ENCODE results near the gene PLEKHG2.

PLEKHG2 gene

DNA sequence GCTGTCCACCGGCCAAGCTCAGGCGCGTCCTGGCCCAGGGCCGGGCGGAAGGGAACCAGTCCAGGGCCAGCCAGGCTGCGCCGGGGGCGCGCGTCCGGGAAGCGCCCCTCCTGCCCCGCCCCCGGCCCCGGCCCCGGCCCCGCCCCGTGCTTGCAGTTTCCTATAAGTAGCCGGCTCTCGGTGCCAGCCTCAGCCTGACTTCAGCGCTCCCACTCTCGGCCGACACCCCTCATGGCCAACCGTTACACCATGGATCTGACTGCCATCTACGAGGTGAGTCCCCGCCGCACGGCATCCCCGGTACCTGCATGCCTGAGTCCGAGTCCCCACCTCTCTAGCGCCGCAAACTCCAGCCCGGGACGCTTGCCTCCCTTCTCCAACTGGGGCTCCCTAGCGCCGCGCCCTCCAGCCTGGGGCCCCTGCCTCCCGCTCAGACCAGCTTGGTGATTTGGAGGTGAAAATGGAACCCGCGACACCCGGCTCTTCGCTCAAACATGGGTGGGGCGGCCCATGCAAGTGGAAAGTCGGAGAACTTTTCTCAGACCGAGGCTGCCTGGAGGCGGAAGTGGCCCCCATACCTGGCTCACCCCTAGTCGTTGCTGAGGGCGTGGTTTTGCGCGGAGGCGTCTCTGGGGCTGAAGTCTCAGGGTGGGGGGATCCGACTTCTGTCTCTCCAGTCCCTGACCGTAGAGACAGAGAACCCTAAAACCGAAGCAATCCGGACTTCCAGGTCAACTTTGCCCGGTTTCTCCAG, 5.6 kb upstream of the PLEKHG2 start, which contains the start of gene ZFP36:
TSS of gene ZFP36 (plus strand) at position 192 of the 754 bp plus-strand sequence. CDS start at position 250, 58 bp downstream.
- peak; percentile 88 for DNase-seq

DNA sequence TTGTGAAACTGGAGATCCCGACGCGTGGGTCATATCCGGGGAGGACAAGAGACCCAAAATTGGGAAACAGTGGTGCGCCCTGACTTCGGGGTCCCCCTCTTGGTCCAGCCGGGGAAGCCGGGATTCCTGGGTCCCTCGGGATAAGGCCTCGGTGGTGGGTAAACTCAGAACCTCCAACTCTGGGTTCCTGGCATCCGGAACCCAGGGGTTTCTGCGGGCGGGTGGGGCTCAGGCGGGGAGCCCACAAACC, 5.1 kb upstream of the PLEKHG2 start:
- no peak for DNase-seq

DNA sequence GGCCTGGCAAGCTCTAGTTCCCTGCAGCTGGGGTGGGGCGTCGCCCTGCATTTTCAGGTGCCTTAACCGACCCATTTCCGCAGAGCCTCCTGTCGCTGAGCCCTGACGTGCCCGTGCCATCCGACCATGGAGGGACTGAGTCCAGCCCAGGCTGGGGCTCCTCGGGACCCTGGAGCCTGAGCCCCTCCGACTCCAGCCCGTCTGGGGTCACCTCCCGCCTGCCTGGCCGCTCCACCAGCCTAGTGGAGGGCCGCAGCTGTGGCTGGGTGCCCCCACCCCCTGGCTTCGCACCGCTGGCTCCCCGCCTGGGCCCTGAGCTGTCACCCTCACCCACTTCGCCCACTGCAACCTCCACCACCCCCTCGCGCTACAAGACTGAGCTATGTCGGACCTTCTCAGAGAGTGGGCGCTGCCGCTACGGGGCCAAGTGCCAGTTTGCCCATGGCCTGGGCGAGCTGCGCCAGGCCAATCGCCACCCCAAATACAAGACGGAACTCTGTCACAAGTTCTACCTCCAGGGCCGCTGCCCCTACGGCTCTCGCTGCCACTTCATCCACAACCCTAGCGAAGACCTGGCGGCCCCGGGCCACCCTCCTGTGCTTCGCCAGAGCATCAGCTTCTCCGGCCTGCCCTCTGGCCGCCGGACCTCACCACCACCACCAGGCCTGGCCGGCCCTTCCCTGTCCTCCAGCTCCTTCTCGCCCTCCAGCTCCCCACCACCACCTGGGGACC, 4.6 kb upstream of the PLEKHG2 start:
- DNase-seq = peak; percentile 53

GRCh38 chr19:39408392-39409207, 3.9 kb upstream of the PLEKHG2 start:
- peak; percentile 52 for DNase-seq

DNA sequence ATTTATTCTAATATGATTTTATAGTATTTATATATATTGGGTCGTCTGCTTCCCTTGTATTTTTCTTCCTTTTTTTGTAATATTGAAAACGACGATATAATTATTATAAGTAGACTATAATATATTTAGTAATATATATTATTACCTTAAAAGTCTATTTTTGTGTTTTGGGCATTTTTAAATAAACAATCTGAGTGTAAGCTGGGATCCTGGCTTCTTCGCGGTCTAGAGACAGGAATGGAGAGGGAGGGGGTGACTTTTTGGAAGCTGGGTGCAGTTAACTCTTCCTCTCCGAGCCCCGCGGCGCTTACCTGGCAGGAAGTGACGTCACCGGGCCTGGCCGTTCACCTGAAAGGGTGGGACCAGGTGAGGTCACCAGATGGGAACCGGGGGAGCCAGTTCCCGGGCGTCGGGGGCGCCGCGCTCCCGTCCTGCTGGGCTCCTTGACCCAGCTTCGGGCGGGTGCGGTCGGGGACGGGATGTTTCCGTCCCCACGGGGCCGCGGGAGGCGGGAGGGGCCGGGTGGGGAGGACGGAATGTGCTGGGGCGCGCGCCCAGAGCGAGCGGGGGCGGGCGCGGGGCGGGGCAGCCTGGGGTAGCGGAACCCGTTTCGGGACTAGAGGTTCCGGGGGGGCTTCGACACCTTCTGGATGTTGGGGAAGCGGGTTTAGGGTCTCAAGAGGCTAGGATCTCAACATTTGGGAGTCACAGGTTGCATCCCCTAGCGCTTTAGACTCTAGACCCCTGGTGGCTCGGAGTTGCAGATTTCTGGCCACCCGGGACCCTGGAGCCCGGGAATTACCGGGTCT, 3.1 kb upstream of the PLEKHG2 start:
- DNase-seq = peak; percentile 80

DNA sequence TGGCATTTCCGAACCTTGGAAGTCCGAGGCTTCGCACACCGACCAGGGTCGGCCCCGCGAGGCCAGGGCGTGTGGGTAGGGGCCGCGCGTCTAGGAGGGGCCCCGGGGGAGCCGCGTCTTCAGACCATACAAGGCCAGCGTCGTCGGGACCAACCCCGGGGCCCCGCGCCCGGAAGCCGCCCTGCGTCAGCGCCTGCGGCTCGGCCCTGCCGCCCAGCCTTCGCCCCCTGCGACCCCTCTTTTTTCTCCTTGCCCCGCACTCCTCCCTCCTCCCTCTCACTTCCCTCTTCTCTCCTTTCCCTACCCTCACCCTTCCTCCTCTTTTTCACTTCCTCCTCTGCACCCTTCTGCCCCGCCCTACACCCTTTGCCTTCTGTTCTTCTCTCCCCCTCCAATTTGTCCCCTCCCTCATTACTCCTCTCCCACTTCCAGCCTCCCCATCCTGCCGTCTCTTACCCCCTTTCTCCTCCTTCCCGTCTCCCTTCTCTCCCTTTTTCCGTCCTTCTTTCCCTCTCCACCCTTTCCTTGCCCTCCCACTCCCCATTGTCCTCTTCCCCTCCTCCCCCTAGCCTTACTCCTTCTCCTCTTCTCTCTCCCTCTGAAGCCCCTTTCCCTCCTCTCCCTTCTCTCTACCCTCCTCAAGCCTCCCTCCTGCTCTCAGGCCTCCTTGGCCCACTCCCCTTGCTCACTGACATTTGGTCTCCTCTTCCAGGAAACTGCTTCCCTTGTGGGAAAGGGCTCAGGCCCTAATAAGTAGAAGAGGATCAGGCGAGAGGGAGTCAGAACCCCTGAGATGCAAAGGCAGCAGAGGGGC, 2.2 kb upstream of the PLEKHG2 start:
- DNase-seq = peak; percentile 72

DNA sequence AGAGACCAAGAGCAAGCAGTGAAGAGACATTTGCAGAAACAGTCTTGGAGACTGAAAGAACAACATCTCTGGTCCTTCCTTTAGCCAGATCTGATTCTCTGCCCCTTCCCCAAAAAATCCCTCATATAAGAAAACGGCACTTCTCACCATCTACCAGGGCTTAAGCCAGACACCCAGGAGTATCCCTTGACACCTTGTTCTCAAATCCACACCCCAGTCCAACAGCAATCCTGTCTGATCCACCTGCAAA, 1.7 kb upstream of the PLEKHG2 start:
- DNase-seq = no peak

GRCh38 chr19:39411081-39411831, 1.2 kb upstream of the PLEKHG2 start:
- DNase-seq = peak; percentile 31

DNA sequence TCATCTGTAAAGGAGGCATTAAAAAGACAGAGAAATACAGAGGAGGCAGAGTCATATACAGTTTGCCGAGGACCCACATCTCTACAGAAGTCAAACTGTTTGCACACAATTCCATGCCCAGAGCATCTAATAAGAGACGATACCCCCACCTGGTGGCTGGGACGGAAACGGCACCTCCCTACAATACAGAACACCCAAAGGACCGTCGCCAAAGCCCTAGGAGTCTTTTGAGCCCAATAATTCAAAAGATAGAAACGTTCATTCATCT, 703 bp upstream of the PLEKHG2 start:
- peak; percentile 90 for DNase-seq

- DNase-seq = no peak
Measured at GRCh38 chr19:39412867-39413271, 400 bp downstream of the PLEKHG2 start.

DNA sequence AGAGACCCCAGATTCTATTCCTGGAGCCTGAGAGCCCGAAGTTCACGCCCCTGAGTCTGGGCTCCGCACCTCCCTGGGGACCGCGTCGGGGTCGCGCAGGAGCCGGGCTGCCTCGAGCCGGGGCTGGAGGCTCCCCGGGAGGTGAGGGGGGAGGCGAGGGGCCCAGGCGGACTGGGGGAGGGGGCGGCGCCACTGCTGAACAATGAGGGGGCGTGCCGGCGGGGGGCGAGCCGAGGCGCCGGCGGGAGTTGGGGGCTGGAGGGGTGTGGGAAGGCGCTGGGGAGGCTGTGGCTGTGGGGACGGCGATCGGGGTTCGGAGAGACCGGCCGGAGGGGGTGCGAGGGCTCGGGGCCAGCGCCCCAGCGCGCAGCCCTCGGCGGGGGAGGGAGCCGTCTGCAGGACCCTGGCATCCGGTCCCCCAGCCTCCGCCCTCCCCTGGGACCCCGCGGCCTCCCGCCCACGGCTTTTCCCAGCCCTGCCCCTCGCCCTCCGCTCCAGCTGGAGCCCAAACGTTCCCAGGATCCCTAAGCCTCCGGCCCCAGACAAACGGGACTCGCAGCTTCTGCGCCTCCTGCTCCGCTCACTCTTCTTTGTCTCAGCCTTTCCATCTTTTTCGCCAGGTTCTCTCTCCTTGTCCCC, 922 bp downstream of the PLEKHG2 start:
- DNase-seq = peak; percentile 30

DNA sequence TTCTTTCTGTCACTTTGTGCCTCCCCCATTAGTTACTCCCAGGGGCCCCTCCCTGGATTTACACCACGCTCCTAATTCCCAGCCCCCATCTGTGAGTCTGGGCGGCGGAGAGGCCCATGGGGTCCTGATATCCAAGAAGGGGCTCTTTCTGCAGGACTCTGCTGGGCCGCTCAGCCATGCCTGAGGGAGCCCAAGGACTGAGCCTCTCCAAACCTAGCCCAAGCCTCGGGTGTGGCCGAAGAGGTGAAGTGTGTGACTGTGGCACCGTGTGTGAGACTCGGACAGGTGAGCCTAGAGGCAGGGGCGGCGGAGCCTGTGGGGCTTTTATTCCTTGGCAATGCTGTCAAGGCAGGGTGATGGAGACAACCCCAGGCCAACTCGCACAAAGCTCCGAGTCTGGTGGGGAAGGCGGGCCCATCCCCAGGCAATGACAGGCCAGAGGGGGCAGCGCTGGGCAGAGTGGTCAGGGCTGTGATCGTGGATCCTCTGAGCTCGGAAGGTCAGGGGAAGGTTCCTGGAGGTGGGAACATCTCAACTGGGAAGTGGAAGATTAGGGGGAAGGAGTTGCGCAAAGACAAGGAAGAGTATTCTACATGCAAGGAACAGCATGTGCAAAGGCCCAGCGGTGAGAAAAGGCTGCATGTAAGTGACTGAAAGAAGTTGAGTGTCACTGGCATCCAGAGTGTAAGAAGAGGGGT, 1.6 kb downstream of the PLEKHG2 start:
- DNase-seq = no peak

DNA sequence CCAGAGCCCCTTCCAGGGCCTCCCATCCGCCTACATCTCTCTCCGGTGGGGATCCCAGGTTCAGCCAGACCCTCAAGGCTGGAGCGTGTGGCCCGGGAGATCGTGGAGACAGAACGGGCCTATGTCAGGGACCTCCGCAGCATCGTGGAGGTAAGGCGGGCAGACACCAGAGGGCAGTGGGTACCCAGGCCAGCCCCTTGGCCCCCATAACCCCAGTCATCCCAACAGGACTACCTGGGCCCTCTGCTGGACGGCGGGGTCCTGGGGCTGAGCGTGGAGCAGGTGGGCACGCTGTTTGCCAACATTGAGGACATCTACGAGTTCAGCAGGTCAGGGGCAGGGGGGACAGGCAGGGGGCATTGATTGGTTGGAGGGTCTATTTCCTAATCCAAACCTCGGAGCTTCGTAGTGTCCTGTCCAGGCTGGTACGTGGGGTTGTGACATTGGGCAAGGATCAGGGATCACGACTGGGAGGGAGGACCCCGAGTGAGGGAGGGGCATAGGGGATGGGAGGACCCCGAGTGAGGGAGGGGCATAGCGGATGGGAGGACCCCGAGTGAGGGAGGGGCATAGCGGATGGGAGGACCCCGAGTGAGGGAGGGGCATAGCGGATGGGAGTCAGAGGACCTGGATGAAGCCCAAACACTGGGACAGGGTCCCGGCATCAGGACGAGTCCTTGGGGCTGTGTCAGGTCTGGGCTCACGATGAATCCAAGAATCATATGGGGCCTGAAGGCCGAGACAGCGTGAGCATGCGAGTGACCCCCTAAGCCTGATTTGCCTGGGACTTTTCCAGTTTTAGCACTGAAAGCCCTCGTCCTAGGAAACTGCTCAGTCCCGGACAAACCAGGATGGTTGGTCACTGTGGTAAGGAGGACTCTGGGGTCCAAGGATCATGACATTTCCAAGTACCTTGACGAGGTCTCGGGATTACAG, 2.9 kb downstream of the PLEKHG2 start:
- DNase-seq = no peak

- DNase-seq = no peak
Measured at GRCh38 chr19:39416152-39417120, 4.0 kb downstream of the PLEKHG2 start.

- DNase-seq = no peak
Measured at GRCh38 chr19:39417463-39418181, 5.2 kb downstream of the PLEKHG2 start.

DNA sequence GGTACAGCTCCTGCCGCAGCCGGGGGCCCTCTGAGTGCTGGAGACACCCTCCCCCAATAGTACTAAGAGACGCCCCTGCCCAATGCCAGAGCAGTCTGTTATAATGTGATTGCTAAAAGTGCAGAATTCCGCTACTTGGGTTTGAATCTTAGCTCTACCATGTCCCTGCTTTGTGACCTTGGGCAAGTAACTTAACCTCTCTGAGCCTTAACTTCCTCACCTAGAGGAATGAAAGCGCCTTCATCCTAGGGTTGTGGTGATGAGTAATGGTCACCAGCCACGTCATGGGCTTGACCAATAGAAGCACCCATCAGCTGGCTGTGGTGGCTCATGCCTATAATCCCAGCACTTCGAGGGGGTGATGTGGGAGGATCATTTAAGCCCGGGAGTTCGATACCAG, 6.5 kb downstream of the PLEKHG2 start:
- DNase-seq = no peak

DNA sequence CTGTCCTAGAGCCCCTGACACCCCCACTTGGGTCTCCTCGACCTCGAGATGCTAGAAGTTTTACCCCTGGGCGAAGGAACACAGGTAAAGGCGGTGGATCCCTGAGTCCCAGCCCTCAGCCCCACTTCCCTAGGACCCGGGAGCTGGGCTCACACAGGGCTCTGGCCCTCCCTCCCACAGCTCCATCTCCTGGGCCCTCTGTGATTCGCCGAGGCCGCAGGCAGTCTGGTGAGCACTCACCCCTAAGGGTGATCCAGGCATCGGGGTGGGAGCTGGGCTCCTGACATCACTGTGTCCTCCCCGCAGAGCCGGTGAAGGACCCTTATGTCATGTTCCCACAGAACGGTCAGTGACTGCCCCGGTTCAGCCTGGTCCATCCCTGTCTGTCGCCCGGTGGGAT, 8.3 kb downstream of the PLEKHG2 start:
- DNase-seq = no peak
